ENCODE results near the gene RPS6KA4.

GRCh38 chr11:64349404-64349803 lies 9.6 kb upstream of the RPS6KA4 start:
- no peak for TF ChIP-seq CTCF (conservative IDR thresholded peaks at IDR 0.05 in 1 of 2, IDR thresholded peaks at IDR 0.05 in 1 of 2; ENCODE audit: extremely low read depth in 1 of 2, insufficient read depth in 1 of 2, low read depth in 1 of 2, low read length in 2 of 2)
- TF ChIP-seq EZH2 (IDR thresholded peaks at IDR 0.05; ENCODE audit: borderline replicate concordance, low read length) = no peak
